Endothelial cell of umbilical vein (primary cell): Measurements from ENCODE around the gene DMRTB1.

Experiments
- EZH2 ChIP-seq: IDR thresholded peaks from 2 replicates; pipeline ENCODE4 v1.6.1; 2012; ENCODE audit warnings: borderline replicate concordance, low read depth, mild to moderate bottlenecking, moderate library complexity, low read length, inconsistent platforms; ENCODE audit not compliant: severe bottlenecking
- FOS ChIP-seq: IDR thresholded peaks from 2 replicates; pipeline ENCODE4 v1.6.1; 2011; ENCODE audit warnings: mild to moderate bottlenecking, low read length, moderate library complexity, borderline replicate concordance; ENCODE audit not compliant: insufficient read depth
- TF ChIP-seq, protein P1 (sequence below), 2 donors: IDR thresholded peaks; 1 replicate in 1 of 2; 2 replicates in 1 of 2; pipeline ENCODE4 v1.5.1; 2011; ENCODE audit warnings: low read length in 2 of 2, mild to moderate bottlenecking in 2 of 2, moderate library complexity in 2 of 2, control low read depth in 1 of 2, inconsistent platforms in 1 of 2, low read depth in 1 of 2; ENCODE audit not compliant: insufficient read depth in 1 of 2; ENCODE audit errors: extremely low read depth in 1 of 2
- TF ChIP-seq, protein P2 (sequence below): IDR thresholded peaks from 2 replicates; pipeline ENCODE4 v1.6.1; 2011; ENCODE audit not compliant: insufficient read depth, insufficient read length

- TF ChIP-seq EZH2 = no peak
- TF ChIP-seq, protein P1, sequence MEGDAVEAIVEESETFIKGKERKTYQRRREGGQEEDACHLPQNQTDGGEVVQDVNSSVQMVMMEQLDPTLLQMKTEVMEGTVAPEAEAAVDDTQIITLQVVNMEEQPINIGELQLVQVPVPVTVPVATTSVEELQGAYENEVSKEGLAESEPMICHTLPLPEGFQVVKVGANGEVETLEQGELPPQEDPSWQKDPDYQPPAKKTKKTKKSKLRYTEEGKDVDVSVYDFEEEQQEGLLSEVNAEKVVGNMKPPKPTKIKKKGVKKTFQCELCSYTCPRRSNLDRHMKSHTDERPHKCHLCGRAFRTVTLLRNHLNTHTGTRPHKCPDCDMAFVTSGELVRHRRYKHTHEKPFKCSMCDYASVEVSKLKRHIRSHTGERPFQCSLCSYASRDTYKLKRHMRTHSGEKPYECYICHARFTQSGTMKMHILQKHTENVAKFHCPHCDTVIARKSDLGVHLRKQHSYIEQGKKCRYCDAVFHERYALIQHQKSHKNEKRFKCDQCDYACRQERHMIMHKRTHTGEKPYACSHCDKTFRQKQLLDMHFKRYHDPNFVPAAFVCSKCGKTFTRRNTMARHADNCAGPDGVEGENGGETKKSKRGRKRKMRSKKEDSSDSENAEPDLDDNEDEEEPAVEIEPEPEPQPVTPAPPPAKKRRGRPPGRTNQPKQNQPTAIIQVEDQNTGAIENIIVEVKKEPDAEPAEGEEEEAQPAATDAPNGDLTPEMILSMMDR (IDR thresholded peaks at IDR 0.05; ENCODE audit: extremely low read depth in 1 of 2, insufficient read depth in 1 of 2, low read depth in 1 of 2, low read length in 2 of 2) = no peak
- TF ChIP-seq, protein P2, sequence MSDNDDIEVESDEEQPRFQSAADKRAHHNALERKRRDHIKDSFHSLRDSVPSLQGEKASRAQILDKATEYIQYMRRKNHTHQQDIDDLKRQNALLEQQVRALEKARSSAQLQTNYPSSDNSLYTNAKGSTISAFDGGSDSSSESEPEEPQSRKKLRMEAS = no peak
- TF ChIP-seq FOS = no peak
Observed at GRCh38 chr1:53449693-53450092, 9.5 kb upstream of the DMRTB1 start.
